Measurements from ENCODE around the gene NPAS3.
A peak's percentile ranks its signal among the peaks of the same experiment; 100 is the strongest.

NPAS3 gene

DNA sequence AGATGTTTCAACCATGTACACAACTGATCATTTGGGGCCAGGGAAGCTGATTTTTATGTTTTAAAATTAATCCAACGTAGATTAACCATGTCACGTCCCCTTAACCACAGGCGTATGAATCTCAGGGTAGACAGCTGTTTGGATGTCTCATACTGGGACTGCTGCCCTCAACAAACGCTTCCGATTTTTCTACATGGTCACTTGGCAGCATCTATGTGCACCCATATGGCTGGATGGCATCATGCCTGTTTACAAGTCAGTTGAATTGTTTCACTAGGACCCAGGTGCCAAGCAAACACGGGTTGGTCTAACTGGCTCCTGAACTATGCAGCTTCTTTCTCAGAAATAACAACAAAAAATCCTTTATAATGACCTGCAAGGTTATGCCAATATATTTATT lies 393.8 kb downstream of the NPAS3 start:
- no peak for DNase-seq (ENCODE audit: low spot score)

DNA sequence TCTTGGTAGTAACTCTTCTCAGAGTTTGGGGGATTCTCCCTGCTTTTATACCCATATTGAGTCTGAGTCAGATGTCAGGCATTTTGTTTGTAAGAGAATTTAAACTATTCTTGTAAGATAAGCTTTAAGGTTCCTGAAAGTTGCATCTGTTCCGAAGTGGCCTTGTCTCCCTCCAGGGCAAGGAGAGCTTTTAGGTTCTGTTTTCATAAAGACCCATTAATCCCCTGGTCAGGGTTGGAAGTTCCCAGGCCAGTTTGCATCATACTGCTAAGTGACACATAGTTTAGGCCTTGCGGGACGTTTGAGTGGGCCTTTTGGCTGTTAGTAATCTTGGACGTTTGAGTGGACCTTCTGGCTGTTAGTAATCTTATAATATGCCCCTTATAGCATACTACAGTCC lies 396.7 kb downstream of the NPAS3 start:
- no peak for DNase-seq (ENCODE audit: low spot score)

DNA sequence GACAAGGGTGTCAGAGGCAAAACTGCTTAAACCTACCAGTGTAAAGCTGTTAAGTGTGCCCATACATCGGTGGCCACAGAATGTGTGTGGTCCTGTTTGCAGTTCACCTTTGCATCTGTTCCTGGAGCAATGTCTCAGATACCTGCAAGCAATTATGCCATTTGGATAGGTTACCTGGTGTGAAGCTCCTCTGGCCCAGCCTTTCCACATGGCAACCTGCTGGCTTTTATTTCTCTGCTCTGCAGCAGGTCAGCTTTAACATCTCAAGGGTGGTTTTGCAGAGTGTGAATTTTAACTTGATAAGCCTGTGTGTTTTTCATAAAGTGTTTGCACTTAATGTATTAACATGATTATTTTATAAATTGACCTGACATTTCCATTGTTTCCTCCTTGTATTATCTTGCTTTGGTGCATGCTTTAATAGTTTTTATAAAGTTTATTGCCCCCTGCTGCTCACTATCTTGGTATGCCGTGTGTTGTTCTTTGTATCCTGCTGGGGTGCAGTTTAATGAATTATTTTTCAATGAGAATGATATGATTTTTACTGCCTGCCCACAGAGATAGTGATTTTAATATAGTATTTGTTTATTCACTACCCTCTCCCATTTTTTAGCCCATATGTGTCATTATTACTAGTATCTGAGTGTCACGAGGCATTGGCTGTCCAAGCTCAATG lies 403.8 kb downstream of the NPAS3 start:
- DNase-seq (ENCODE audit: low spot score): no peak

DNA sequence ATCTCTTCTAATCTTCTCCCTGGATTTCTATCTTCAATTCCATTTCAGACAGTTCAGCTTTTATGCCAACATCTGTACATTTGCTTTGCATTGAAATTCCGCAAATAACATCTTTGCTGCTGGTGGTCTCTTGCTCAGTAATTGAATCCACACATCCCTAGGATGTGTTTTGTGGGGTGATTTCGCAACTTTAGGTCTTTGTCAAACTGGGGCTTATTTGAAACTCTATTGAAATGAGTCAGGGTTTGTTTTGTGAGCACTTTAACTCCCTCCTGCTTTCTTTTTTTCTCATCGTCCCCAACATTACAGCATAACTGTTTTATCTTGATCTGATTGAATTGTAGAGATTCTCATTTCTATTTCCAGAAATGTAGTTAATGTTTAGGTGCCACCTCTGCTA lies 404.3 kb downstream of the NPAS3 start:
- peak; percentile 8 for DNase-seq (ENCODE audit: low spot score)

DNA sequence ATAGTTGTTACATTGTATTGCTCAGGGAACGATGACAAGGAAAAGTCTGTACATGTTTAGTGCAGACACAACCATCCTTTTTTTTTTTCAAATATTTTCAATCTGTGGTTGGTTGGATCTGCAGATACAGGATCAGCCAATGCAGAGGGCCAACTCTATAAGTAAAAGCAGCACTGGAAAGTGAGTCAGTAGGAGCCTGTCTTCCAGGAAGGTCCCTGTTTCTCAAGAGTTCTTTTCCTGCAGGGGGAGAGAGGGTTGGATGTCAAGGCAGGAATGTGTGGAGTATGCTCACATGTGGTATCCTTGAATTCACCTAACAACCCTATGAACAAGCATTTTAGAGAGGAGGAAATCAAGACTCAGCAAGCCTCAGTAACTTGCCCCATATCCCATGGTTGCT lies 409.1 kb downstream of the NPAS3 start:
- DNase-seq (ENCODE audit: low spot score): no peak

DNA sequence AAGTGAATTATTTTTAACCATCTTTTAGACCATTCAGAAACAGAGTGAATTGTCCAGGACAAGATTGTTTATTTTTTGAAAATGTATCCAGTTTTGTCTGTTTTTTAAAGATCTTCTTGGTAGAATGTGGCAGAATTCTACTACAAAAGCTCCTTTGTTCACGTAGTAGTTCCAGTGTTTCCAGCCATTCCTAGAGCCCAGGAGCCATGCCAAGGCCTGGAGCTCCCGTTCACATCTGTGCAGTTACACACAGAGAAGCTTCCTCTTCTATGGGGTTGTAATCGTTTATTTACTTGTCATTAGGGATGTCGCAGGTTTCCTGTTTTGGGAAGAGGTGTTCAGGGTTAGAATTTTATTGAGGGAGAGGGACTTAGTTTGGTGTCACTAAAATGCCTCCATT lies 409.8 kb downstream of the NPAS3 start:
- DNase-seq (ENCODE audit: low spot score): no peak

DNA sequence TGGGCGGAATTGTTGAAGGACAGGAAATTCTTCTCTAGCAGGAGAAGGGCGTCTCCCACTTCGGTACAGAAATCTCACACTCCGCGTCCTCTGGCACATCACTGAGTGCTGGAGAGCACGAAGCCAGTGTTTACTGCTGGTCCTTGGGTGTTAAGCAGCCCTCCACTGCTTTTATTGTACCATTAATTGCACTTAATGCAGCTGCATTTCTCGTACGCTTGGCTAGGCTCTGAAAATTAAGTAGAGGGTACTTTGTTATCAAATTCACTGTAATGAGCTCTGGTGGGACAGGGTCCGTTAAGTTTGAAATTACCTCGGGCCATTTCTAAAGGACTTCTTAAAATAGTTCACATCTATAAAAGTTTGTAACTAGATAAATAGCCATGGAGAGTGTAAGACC lies 411.2 kb downstream of the NPAS3 start:
- DNase-seq (ENCODE audit: low spot score): no peak

DNA sequence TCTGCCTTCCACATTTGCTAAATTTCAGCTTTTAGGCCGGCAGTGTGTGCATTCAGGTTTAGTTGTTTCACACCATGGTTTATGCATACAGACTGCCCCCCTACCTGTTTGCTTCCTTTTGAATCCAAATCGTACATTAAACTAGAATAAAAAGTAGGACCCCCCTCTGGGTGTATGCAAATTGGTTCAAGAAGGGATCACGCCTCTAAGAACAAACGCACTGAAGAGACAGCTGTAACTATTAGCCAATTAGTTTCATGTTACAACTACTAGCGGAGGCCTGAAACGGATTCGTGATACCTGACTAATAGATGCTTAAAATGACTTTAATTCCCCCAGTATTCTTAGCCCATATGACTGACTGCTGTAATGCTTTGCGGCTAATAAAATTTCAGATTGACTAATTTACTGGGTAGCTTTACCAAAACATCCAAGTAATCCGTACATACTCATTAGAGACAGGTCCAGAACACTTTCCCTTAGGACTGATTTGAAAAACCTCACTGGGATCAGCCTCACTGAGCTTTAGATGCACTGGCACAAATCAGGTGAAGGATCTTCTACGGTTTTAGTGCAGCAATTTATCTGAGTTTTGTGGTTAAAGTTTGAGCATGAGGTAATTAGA lies 411.8 kb downstream of the NPAS3 start:
- no peak for DNase-seq (ENCODE audit: low spot score)

DNA sequence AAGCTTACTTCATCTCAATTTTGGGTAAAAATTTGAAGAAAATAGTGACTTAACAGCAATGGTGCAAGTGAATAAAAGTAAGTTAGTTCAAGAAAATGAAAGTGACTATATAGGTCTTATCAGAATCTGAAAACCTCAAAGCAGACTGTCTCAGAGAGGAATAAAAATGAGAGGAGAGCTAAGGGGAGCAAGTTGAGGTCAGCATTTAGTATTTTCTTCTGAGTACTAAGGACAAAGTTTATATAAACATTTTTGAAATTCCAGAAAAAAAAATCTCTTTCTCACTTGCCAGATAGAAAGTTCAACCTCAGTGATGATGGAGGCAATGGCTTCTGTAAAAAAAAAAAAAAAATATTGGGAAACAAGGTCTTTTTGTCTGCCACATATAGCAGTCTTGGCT lies 414.1 kb downstream of the NPAS3 start:
- no peak for DNase-seq (ENCODE audit: low spot score)

DNA sequence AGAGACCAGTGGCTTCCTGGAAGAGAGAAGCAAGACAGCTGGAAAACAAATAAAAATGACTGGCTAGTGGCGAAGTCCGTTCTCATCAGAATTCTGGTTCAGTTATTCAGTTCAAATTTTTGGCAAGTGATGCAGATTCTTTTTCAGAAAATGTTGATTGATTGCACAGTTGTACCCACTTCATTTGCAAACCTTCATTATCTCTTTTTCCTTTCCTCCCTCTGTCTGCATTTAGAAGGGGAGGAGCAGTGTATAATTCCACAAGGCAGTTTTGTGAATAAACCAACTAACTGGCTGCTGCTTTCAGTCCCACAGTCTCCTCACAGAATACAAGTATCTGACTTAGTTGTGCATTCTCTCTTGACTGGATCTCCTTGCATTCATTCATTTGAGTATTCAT lies 417.5 kb downstream of the NPAS3 start:
- DNase-seq (ENCODE audit: low spot score): no peak

DNA sequence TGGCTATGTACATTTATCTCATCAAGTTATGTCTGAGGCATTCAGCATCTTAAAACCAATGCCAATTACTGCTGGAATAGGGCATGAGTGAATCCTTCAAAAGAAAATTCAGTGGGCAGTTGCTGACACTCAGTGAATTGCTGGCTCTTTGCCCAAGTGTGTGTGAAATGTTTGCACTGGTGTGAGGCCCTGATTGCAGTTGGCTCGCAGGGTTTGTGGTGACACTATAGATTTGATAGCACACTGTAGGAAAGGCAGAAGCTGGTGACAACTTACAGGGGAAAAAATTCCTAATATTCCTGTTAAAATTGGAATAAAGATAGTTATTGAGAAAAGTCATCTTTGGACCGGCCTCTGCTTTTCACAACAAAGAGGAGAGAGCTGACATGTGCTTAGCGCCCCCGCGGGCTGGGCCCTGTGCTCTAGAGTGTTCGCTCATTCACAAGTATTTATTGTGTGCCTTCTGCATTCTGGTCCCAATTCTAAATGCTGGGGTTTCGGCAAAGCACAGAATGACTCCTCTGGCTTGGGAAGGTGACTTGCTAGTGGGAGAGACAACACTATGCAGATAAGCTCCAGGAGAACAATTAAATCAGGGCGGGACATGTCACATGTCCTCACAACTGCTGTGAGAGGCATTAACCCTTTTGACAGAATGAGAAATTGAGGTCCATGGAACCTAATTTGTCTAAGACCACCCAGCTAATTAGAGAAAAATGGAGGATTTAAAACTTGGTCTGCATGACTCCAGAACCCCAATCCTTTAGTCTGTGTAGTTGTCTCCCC lies 418.7 kb downstream of the NPAS3 start:
- no peak for DNase-seq (ENCODE audit: low spot score)

DNA sequence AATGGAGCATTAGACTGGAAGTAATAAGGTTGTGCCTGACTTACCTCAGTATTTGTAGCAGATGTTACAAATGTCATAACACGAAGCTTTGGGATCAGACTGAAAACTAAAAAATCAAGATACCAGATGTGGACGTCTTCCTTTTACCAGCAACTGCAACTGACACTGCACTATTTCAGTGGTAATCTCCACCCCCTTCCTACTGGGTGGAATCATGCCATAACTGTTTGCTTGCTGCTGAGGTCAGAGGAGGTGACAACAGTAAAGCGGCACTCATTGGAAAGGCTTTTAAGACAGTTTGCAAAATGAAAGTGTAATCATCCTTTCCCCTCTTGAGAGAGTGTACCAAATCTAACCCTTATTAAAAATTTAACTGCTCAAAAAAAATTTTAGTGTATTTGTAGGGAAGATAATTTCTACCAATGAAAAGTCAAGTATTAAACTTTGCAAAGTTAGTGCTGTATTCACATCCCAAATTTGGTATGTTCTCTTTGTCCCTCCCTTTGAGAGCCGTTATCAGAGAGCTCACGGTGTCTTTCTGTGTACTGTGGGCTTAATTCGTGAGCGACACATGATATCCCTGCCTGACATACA lies 420.7 kb downstream of the NPAS3 start:
- DNase-seq (ENCODE audit: low spot score): no peak

DNA sequence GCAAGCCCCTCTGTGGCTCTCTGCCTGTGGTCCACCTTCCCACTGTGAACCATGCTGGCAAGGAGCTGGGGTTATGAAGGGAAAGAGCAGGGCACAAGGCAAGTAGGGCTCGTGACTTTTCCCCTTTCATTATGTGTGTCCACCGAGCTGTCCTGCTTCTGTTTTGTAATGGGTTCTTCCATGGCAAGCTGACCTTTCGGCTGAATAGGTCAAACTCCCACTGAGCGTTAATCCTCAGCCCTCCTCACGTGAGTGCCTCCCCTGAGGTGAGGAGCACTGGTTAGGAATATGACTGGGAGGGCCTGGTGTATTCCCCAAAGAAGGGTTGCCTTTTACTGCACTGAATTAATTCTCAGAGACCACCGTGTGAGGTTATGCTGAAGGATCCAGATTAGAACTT lies 424.3 kb downstream of the NPAS3 start:
- no peak for DNase-seq (ENCODE audit: low spot score)

DNA sequence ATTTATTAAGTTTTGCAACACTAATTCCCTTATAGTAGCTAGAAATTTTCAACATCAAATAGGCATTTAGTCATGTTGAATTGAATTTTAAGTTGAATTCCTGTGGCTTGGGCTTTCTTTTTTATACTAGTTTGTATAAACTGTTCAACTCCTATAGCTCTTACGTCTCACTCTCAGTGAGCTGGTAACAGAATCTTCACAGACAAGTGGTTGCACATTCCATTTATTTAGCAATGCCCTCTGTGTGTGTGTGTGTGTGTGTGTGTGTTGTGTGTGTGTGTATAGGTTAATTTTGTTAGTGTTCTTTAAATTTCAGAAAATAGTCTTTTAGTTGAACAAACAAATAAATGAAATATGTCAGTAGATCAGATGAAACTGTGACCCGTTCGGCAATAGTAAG lies 425.0 kb downstream of the NPAS3 start:
- no peak for DNase-seq (ENCODE audit: low spot score)

DNA sequence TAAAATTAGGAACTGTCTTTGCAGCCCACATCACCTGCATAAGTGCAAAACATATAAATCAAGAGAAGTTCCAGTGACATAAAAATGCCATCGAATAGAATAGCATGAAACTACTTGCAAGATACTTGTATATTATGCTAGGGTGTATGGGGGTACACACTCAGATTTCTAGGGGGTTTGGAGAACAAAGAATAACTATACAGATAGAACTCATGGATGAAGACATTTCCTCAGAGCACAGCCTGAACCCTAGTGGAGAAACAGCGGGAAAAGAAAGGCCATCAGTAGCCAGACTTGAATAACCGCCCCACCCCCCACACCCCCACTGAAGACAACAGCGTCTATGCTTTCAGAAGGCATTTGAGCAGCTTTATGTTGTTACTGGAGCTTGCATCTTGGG lies 425.8 kb downstream of the NPAS3 start:
- DNase-seq (ENCODE audit: low spot score): no peak

DNA sequence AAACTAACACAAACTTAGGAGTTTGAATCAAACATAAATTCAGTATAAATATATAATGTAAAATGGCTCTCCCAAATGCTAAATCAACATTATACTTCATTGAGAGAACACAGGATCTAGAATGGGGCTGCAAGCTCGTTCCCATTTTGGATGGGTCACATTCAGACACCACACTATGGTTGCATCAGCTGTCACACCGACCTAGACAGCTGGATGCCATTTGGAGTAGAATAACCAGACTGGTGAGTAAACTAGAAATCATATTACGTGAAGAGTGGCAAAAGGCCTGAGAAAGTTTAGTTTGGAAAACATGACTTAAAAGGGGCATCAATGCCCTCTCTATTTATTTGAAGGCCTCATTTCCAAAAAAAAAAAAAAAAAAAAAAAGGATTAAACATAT lies 430.4 kb downstream of the NPAS3 start:
- DNase-seq (ENCODE audit: low spot score): no peak

DNA sequence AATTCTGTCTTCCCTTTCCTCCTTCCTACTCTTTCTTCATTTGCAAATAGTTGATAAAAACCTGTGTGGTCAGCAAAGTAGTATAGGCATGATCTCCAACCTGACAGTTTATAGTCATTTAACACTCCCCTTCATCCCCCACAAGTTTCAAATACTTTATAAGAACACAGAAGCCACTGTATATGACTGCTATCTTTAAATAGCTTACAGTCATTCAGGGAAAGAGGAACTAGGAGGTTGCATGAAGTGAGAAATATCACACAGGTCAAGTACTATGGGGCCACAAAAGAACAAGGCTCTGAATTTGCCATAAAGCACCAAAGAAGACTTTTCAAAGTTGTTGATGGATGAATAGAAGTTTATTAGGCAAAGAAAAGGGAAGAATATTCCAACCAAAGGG lies 431.3 kb downstream of the NPAS3 start:
- no peak for DNase-seq (ENCODE audit: low spot score)

DNA sequence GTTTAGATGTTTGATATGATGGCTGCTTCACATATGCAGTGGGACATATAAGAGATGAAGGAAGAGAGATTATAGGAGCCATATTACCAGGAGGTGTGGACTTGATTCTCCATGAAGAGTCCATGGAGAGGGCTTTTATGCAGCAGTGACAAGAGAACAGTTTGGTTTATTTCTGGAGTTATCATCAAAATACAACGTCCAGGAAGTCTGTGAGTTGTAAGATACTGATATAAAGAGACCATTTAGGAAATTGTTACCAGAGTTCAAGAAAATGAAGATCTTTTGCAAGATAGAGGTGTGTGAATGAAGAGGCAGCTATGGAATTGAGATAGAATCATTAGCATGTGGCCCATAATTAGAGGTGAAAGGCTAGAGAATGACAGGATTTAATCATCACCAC lies 431.7 kb downstream of the NPAS3 start:
- DNase-seq (ENCODE audit: low spot score): no peak

DNA sequence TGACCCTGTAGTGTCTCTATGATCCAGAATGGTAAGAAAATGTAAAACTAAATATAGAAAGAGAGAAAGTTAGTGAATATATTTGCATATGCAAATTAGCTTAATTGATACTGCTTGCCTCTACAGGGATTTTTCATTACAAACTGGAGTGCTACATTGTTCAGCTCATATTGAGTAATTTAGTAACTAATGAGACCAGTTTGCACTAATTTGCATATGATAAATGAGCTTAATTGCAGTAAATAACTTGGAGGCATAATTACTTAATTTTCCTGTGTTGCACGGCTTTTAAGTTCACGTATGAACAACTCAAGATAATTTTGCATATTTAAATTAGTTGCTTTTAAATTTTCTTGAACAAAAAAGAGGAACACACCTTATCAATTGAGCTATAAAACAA lies 436.5 kb downstream of the NPAS3 start:
- no peak for DNase-seq (ENCODE audit: low spot score)

DNA sequence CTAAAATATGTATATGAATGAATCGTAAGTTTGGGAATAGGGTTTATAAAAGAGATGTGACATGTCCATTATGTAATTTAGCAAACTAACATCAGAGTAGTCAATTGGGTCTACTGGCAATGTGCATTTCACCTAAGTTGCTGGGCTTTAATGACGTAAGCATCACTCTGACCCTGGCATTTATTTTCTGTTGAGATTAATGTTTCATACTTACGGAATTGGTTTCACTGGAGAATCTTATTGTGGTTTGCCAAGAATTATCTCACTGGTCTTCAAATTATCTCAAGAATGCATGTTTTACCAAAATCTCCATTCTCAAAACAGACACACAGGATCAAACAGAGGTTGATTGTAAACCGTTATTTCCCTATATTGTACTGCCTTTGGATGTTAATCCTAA lies 437.1 kb downstream of the NPAS3 start:
- DNase-seq (ENCODE audit: low spot score): no peak

DNA sequence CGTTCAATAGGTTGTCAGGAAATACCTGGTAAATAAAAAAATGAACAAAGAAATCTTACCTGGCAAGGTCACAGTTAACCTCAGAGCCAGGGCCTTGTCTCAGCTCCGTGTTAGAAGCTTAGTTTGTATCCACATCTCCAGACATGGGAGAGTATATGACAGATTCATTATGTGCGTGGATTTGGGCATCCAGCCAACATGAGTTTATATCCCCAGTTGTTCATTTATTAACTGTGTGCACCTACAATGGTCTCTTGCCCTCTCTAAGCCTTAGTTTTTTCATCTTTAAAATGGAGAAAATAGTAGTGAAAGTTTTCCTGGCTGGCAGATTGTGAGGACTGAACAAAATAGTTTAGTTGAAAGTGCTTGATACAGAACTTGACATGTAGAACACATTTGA lies 437.8 kb downstream of the NPAS3 start:
- DNase-seq (ENCODE audit: low spot score): no peak

DNA sequence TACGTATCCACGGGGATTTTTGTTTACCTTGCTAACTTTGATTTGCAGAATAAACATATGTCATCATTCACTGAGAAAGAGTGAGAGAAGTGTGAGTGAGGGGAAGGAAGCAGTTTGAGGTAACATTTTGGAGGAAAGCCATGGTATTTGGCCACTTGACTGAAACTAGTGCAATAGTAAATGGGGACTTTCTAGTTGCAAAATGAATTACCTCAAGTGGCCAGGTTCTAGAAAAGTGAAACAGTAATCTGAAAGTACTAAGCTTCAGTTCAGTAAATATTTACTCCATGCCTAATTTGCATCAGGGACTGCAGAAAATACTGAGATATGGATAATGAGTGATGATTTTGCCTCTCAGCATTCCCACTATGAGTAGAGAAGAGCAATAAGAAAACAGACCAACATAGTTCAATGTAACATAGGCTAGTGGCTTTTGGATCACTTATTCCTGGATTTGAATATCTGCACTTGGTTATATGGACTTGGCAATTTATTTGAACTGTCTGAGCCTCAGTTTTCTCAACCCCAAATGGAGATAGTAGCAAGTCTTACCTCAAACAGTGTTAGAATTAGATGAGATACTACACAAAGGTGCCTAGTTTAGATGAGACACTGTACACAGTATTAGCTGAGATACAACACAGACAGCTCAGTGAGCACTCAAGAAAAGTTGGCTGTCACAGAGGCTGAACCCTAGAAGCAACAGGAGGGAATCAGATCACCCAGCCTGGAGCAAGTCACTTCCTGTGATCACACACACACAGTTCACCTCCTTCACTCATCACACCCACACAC lies 439.1 kb downstream of the NPAS3 start:
- DNase-seq (ENCODE audit: low spot score): no peak
